SHP77 (cell line): ENCODE results near the gene RBM18.

ENCODE experiments used
- DNase-seq, 2 experiments: peaks; one replicate each; lab custom pipeline; 2025; lab: John Stamatoyannopoulos, UW

The RBM18 gene

GRCh38 chr9:122264360-122265148 lies at the start of gene RBM18, which contains the start of gene MRRF:
RBM18 (minus strand) TSS chr9:122264840; CDS start chr9:122261492, 3,348 bp downstream.
MRRF (plus strand) TSS chr9:122264882; CDS start chr9:122270892, 6,010 bp downstream.
- DNase-seq = peak; percentile 87 to 88

DNA sequence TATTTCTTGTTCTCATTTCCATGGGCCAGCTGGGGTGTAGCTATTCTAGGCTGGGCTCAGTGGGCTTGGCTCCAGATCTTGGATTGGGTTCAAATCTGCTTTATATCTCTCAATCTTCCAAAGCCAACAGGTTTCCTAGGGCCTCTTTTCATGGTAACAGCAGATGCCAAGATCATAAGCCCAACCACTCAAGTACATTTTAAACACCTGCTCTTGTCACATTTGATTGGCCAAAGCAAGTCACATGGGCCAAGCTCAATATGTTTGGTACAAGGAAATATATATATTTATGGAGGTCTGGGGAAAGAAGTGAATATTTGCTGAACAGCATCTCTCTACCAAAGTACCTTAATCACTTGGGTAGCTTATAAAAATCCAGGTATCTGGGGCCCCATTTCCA lies 49.5 kb upstream of the RBM18 start:
- DNase-seq = no peak

- no peak for DNase-seq
These were observed 45.2 kb upstream of the RBM18 start for GRCh38 chr9:122309861-122310260.

DNA sequence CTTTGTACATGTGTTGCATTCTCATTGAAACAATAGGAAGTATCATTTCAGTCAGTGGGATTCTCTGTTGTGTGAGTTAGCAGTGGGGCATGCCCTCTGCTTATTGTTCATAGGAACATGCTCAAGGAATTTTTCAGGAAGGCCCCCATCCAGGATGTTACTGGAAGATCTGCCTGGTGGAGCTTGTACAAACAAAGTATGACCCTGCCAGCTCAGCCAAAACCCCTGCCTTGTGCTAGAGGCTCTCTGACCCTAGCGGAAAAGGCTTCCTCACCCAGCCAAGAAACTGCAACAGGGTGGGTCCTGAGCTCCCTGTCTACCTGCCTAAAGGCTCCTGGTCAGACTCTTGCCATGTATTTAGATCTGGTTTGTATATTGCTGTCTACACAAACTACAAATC lies 43.3 kb upstream of the RBM18 start:
- DNase-seq = no peak

DNA sequence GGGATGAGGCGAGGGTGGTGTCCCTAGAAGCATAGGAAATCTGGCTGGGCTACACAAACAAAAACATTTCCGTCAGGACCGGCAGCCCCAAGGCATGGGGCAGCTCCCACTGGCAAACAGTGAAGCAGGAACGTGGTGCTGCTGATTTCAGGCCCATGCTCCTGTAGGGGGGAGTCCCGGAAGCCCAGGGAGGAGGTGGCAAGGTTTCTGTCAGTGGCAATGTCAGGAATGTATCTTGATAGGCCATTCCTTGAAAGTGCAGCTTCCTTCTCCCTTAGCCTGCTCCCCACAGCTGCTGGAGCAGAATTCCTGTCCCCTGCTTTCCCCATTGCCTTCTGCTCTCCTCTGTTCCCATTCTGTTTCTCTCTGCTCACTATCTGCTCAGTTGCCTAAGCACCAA lies 42.4 kb upstream of the RBM18 start:
- DNase-seq = no peak

DNA sequence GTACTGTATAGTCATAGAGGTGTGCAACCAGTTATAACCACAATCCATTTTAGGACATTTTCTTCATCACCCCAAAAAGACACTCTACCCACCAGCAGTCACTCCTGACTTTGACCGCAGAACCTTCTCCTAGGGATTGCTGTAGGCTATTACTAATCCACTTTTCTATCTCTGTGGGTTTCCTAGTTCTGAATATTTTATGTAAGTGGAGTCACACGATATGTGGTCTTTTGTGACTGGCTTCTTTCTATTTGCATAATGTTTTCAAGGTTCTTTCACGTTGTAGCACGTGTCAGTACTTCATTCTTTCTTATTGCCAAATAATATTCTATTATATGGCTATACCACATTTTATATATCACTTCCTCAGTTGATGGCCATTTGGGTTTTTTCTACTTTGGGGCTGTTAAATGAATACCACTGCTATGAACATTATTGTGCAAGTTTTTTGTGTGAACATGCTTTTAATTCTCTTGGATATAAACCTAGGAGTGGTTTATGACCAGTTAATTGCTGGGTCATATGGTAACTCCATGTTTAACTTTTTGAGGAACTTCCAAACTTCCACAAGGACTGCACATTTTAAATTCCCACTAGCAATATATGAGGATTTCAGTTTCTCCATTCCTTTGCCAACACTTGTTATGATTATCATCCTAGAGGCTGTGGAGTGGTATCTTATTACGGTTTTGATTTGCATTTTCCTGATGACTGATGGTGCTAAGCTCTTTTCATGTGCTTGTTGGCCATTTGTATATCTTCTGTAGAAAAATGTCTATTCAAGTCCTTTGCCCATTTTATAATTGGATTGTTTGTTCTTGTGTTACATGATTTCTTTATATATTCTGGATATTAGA lies 37.8 kb upstream of the RBM18 start:
- no peak for DNase-seq

GRCh38 chr9:122297512-122297911 lies 32.9 kb upstream of the RBM18 start:
- no peak for DNase-seq

DNA sequence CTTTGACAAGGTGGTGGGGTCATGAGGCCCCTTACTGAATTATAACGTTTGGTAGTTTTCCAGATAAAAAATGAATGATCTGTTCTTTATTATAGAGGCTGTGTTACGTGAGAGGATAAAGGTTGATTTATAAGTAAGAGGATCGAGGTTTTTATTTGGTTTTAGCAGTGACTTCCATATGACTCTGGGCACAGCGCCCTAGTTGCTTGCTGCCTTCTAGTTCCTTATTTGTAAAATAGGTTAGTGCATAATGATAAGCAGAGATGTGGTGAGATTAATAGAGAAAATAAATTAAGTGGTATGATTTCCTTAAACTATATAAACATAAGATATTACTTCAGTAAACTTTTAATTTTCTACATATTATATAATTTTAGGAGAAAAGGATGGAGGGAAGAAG lies 29.9 kb upstream of the RBM18 start:
- DNase-seq = no peak

DNA sequence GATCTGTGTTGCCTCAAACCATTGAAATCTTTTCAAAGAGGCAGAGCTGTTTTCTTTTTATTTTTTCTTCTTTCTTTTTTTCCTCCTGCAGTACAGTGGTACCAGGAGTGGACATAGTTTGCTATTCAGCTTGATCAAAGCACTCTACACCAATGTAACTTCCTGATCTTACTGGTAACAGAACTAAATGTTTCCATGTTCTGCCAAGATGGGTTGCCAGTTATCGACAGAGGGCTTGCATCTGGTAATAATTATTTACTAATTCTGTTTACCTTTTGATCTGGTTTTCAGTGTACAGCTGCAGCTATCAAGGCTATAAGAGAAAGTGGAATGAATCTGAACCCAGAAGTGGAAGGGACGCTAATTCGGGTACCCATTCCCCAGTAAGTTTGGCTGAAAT lies 26.8 kb upstream of the RBM18 start:
- no peak for DNase-seq

GRCh38 chr9:122287214-122287720 lies 22.6 kb upstream of the RBM18 start:
- DNase-seq = no peak

DNA sequence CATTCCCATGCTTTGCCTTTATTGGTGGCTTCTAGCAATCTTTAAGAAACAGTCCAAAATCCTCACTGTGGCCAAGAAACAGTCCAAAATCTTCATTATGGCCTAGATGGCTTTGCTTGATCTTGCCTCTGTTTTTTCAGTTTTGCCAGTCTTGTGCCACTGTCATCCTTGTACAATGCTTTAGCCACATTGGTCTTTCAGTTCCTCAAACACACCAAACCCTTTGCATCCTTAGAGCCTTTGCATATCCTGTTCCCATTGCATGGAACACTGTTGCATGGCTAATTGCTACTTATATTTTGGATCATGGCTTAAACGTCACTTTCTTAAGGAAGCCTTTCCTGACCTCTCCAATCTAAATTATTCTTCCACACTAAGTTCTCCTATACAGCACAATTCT lies 22.1 kb upstream of the RBM18 start:
- no peak for DNase-seq

GRCh38 chr9:122281368-122281767 lies 16.7 kb upstream of the RBM18 start:
- no peak for DNase-seq

GRCh38 chr9:122277285-122277897 lies 12.8 kb upstream of the RBM18 start:
- DNase-seq = no peak

DNA sequence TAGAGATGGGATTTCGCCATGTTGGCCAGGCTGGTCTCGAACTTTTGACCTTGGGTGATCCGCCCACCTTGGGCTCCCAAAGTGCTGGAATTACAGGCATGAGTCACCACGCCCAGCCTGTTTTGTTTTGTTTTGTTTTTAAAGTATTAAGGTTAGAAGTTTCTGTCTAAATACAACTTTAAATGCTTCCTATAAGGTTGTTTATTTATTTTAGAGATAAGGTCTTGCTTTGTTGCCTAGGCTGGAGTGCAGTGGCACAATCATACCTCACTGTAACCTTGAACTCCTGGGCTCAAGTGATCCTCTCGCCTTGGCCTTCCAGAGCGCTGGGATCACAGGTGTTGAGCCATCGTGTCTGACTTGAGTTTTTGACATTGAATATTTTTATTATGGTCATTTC lies 11.5 kb upstream of the RBM18 start:
- no peak for DNase-seq

DNA sequence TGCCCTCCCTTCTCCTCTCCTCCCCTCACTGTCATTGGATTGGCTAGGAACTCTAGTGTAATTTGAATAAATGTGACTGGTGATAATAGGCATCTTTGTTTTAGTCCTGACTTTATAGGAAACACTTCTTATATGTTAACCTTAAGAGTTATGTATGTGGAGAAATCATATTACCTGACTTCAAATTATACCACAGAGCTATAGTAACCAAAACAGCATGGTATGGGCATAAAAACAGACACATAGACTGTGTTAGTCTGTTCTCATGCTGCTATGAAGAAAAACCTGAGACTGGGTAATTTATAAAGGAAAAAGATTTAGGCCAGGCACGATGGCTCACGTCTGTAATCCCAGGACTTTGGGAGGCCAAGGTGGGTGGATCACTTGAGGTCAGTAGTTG lies 9.4 kb upstream of the RBM18 start:
- DNase-seq = no peak

- no peak for DNase-seq
These were observed 3.6 kb upstream of the RBM18 start for GRCh38 chr9:122268041-122268814.

DNA sequence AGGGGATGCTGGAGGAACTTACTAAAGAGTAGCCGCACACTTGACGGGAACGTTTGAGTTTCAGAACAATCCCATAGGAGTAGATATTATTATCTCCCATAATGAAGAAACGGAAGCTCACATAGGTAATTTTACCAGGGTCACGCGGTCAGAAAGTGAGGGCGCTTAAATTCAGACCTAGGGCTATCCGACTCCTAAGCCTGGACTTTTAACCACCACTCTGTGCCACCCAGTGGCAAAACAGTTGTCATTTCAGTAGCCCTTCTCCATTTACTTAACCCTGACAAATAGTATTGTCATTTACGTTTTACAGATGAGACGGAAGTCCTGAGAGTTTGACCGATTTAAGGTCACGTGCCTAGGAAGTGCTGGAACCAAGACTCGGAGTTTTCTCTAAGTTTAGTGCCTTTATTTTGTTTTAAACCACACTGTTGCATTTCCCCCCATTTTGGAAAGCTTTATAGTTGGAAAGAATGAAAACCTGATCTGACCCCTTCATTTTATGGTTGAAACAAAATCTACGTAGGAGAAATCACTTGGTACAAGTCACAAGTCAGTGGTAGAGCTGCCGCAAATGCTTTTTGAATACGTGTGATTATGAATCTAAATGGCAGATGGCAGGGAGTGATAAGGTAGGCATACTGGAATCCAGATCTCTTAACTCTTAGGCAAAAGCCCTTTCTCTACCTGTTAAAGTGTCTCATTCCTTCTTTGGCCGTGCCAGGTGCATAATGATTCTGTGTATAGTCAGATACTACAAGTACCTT lies 692 bp upstream of the RBM18 start:
- peak; percentile 8 to 35 for DNase-seq

GRCh38 chr9:122263699-122264349 lies 816 bp downstream of the RBM18 start:
- DNase-seq = no peak

DNA sequence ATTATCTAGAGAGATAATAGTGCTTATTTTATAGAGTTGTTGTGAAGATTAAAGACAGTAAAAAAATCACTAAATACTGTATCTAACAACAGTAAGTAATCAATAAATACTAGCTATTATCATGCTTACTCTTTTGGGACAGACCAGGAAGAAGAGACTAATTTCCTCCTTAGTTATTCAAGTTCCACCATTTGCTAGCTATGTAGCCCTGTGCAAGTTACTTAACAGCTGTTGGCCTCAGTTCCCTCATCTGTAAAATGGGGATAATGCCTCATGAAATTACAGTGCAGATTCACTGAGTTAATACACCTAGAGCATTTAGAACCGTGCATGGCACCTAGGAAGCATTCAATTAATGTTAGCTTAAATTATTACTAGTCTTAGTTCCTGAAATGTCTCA lies 2.6 kb downstream of the RBM18 start:
- no peak for DNase-seq

- DNase-seq = no peak
These were observed 3.2 kb downstream of the RBM18 start for GRCh38 chr9:122261469-122261881.
